GM10248 (cell line): Measurements from ENCODE around the gene DKK3.

Experiments
- CTCF ChIA-PET: fragments of 300-600 bp; sonication (Branson Sonifier 250); formaldehyde crosslinking; extraction: SDS; loops from one replicate; lab custom pipeline; 2021; ENCODE audit warnings: antibody characterized with exemption; lab: Yijun Ruan, JAX
- POLR2A ChIA-PET: fragments of 350-650 bp; sonication (Branson Sonifier 250); formaldehyde crosslinking; extraction: SDS; loops from one replicate; lab custom pipeline; 2020; ENCODE audit warnings: antibody characterized with exemption; lab: Yijun Ruan, JAX
- DNase-seq: peaks from one replicate; pipeline ENCODE4 v3.0.0; 2012; ENCODE audit errors: extremely low spot score
- TF ChIP-seq, protein P1 (sequence below): IDR thresholded peaks from 2 replicates; pipeline ENCODE4 v1.5.1; 2012; ENCODE audit warnings: mild to moderate bottlenecking, low read depth; ENCODE audit errors: extremely low read depth, missing control alignments, control extremely low read depth

DKK3 gene

DNA sequence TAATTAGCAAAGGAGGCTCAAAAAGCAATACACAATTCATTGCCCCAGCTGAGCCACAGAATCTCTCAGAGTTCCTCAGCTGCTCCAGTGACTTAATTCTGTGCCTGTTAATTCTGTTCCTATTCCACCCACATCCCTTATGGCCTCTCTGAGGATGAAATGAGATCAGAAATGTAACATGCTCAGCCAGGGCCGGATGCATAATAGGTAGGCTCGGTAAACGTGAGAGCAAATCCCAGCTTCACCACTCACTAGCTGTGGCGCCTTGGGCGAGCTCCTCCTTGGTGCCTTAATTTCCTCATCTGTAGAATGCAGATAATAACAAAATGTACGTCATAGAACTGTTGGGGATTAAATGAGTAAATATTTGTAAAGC lies 42.8 kb upstream of the DKK3 start:
- POLR2A ChIA-PET, result no interaction called here
- TF ChIP-seq, protein P1, sequence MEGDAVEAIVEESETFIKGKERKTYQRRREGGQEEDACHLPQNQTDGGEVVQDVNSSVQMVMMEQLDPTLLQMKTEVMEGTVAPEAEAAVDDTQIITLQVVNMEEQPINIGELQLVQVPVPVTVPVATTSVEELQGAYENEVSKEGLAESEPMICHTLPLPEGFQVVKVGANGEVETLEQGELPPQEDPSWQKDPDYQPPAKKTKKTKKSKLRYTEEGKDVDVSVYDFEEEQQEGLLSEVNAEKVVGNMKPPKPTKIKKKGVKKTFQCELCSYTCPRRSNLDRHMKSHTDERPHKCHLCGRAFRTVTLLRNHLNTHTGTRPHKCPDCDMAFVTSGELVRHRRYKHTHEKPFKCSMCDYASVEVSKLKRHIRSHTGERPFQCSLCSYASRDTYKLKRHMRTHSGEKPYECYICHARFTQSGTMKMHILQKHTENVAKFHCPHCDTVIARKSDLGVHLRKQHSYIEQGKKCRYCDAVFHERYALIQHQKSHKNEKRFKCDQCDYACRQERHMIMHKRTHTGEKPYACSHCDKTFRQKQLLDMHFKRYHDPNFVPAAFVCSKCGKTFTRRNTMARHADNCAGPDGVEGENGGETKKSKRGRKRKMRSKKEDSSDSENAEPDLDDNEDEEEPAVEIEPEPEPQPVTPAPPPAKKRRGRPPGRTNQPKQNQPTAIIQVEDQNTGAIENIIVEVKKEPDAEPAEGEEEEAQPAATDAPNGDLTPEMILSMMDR, result no peak
- DNase-seq, result no peak
- CTCF ChIA-PET, result interaction anchor here (0.8 to 28.7 kb wide), 8 partner anchors 10 to 252 kb away, joined by 3 to 578 read pairs (median 8); no protein-coding TSS in a partner anchor

DNA sequence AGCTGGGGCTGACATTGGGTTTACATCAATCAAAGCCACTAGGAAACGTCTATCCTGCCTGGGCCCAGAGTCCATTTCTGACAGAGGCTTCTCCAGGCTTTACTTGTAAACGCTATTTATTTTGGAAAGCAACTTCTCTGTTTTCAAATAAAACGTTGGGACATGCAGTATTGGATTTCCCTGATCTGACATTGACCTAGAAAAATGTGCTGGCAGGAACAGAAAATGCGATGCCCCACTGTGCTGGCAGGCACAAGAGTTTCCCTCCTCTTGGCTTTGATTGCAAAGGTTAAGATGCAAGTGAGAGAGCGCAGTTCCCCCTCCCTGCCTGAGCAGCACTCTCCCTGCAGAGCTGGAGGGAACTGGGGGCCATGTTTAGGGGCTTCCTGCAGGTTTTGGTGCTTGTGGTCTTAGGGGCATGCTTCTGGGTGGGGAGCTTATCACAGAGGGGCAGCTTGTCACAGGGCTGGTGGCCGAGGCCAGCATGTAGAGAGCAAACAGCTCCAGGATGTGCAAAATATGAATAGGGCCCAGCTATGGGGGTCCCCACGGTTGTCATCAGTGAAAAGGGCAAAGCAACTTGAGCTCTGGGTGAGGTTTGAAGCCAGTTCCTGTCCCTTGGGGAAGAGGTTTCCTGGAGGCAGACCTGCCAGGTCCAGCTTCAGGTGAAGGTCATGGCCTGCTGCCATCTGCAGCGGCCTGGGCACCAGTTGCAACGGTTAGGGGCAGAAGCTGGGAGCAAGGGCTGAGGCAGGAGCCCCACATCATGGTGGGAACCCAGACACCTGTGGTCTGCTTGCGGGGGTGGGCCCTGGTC lies 42.3 kb upstream of the DKK3 start:
- POLR2A ChIA-PET, result no interaction called here
- TF ChIP-seq, protein P1, result no peak
- no peak for DNase-seq
- CTCF ChIA-PET, result interaction anchor here (0.8 to 28.7 kb wide), 8 partner anchors 10 to 252 kb away, joined by 3 to 578 read pairs (median 8); no protein-coding TSS in a partner anchor

DNA sequence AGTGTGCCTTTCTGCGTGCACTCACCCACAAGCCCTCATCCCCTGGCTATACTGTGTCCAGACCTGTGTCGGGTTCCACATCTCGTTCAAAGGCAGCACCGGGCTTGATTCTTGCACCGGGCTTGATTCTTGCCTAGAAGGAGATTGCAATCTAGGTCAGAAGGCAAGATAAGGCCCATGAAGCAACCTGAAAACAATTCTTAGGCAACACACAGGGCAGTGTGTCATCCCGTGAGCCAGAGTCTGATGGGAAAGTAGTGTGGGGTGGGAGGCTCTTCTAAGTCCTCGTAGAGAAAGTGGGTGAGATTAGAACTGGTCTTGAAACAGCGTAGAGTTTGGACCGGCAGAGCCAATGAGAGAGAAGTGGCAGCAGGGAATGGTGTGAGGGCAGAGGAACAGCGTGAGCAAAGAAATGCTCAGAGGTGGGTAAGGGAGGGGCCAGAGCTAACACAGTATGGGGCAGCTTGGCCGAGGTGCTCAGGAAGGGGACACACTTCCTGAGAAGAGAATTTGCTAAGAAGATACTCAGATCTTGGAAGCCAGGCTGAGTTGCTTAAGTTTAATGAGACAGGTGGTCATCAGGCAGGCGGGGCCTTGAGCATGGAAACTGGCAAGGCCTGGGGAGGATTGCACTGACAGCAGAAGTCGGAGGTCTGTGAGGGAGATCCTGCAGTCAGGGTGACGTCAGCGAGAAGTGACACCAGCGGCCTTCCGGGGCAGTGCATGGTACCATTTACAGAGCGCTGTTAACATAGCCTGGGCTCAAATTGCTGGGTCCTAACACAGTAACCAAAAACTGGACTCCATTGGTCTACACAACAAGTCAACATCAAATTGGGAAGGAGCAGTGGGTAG lies 40.7 kb upstream of the DKK3 start:
- POLR2A ChIA-PET, result no interaction called here
- TF ChIP-seq, protein P1, result no peak
- no peak for DNase-seq
- CTCF ChIA-PET, result interaction anchor here (1.3 to 28.7 kb wide), 2 partner anchors 42 to 235 kb away, joined by 3 to 578 read pairs; no protein-coding TSS in a partner anchor

DNA sequence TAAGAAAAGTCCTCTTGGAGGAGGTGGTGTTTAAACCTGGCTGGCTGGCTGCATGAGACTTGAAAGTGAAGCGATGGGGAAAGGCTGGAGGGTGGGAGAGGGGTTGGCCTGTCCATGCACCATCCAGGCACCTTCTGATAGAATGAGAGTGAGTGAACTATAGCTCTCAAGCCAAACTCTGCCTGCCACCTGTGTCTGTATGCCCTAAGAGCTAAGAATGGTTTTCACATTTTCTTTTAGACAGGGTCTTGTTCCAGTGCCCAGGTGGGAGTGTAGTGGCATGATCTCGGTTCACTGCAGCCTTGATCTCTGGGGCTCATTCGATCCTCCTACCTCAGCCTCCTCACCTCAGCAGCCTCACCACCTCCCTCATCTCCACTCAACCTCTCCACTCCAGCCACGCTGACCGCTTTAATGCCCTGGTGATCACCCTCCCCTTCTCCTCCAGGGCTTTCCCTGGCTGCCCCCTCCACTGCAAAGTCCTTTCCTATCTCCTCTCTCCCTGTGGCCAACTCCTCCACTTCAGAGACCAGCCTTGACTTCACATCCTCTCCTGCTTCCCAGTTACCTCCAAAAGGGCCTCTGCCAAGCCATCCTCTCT lies 38.3 kb upstream of the DKK3 start:
- TF ChIP-seq, protein P1, result no peak
- CTCF ChIA-PET, result interaction anchor here (0.9 to 28.7 kb wide), 18 partner anchors 9 to 1009 kb away, joined by 3 to 578 read pairs (median 7); no protein-coding TSS in a partner anchor

DNA sequence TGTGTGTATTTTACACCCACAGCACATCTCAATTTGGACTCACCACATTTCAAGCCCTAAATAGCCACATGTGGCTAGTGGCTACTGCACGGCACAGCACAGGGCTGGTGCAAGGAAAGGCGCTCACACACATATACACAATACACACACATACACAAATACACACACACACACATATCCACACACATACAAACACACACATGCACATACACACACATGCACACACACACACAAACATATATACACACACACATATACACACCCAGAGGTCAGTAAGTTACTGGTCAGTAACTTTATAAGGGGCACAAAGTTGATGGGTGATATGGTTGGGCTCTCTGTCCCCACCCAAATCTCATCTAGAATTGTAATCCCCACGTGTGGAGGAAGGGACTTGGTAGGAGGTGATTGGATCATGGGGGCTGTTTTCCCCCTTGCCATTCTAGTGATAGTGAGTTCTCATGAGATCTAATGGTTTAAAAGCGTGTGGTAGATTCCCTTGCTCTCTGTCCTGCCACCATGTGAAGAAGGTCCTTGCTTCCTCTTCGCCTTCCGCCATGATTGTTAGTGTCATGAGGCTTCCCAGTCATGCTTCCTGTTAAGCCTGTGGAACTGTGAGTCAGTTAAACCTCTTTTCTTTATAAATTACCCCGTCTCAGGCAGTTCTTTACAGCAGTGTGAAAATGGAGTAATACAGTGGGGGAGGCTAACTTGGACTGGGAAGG lies 37.6 kb upstream of the DKK3 start:
- POLR2A ChIA-PET, result no interaction called here
- CTCF ChIA-PET, result interaction anchor here (0.9 to 28.7 kb wide), 11 partner anchors 10 to 1019 kb away, joined by 3 to 578 read pairs (median 9); no protein-coding TSS in a partner anchor
- no peak for DNase-seq
- TF ChIP-seq, protein P1, result no peak

More for the DNA sequence above, 38.3 kb upstream of the DKK3 start:
- POLR2A ChIA-PET, result no interaction called here
- DNase-seq, result no peak
